SH-SY5Y (cell line): ENCODE measurements around the gene TPM4.

Source experiments
- GATA2 ChIP-seq: IDR thresholded peaks from 2 replicates; pipeline ENCODE4 v1.6.1; 2011; ENCODE audit warnings: mild to moderate bottlenecking, low read depth, low read length
- GATA3 ChIP-seq: IDR thresholded peaks from 2 replicates; pipeline ENCODE4 v1.6.1; 2011; ENCODE audit warnings: low read depth, mild to moderate bottlenecking, low read length, moderate library complexity

DNA sequence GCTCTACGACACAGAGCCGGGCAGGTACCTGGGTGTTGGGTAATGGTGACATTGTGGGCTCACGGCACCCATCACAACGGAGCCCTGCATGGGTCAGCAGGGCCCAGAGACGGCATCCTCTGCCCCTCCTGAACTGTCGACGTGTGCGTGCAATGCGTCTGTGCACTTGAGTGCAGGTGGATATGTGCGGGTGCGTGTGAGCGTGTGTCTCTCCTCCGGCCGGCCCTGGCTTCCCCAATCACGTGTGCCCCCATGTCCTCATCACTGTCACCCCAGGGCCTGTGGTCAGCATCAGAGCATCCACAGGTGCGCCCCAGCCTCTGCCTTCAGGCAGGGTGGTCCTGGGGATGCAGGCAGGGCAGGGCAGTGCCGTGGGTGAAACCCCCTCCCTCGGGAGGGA, 37.2 kb upstream of the TPM4 start:
- TF ChIP-seq GATA2 (no peak), GATA3 (no peak)
